Ammon's horn (tissue), 1 donor: ENCODE measurements around the gene OR11H7.
"Not testable (repeated sequence)": the region's sequence is repeated elsewhere in the genome, so short reads cannot be mapped to it uniquely, and the experiment has no call there.

Experiments used
- DNase-seq: peaks from one replicate; pipeline ENCODE4 v3.0.0-alpha.2; 2016; ENCODE audit warnings: low spot score

Gene OR11H7

DNA sequence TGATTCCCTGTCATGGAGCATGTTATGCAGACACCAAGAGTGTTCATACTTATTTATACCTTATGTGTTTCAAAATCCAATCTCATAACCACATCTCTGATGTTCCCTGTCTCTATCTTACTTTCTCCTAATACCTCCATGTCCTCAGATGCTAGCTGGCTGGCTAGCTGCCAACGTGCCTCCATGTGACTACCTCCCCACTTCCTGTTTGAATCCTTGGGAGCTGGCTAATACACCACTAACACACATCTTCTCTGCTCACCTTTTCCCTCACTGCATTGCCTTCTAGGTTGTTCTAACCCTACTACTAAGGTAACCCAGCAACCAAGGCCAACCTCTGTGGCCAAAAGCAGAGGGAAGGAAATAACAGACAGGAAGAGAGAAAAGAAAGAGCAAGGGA, 49.6 kb downstream of the OR11H7 start:
- DNase-seq = peak; percentile 4

DNA sequence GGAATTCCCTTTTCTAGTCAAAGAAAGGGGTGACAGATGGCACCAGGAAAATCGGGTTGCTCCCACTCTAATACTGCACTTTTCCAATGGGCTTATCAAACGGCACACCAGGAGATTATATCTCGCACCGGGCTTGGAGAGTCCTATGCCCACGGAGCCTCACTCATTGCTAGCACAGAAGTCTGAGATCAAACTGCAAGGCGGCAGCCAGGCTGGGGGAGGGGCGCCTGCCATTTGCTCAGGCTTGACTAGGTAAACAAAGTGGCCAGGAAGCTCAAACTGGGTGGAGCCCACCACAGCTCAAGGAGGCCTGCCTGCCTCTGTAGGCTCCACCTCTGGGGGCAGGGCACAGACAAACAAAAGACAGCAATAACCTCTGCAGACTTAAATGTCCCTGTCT, 51.5 kb downstream of the OR11H7 start:
- not testable (repeated sequence) for DNase-seq
